GM12878 (cell line): Measurements from ENCODE around the gene SLC35D2. TPM values are rescaled to one million over a fixed set of nuclear protein-coding genes. Genes with fewer than 3 reads are reported as not detected.

Experiments used
- ATAC-seq: fragments of 200-7000 bp; cut with Tn5 transposase; 3 replicates; pipeline ENCODE4 v1.9.1; 2020; ENCODE audit warnings: mild to moderate bottlenecking, moderate library complexity
- BruUV-seq: library from RNA; stranded (reverse); fragments of 400-500 nt; replicated peaks from 2 replicates; lab custom pipeline; 2021; lab: Mats Ljungman, UMichigan
- CTCF ChIA-PET: fragments of 300-600 bp; sonication (Branson Sonifier 250); formaldehyde crosslinking; extraction: SDS; loops from one replicate; lab custom pipeline; 2021; ENCODE audit warnings: inconsistent platforms; lab: Yijun Ruan, JAX
- POLR2A ChIA-PET: fragments of 350-600 bp; formaldehyde crosslinking; extraction: SDS; loops from one replicate; lab custom pipeline; 2021; ENCODE audit warnings: inconsistent platforms; lab: Charles Lee
- RAD21 ChIA-PET: fragments of 300-600 bp; sonication (Branson Sonifier 250); formaldehyde crosslinking; loops from one replicate; lab custom pipeline; 2023; ENCODE audit warnings: antibody characterized with exemption; ENCODE audit not compliant: unreplicated experiment; lab: Charles Lee
- SMC1A ChIA-PET: fragments of 300-600 bp; sonication (Branson Sonifier 250); formaldehyde crosslinking; loops from one replicate; lab custom pipeline; 2023; ENCODE audit not compliant: unreplicated experiment, uncharacterized antibody; lab: Charles Lee
- DNase-seq: peaks from one replicate; pipeline ENCODE4 v3.0.0-alpha.2; 2011; ENCODE audit warnings: low read depth, low spot score
- FAIRE-seq: peaks from 3 replicates; lab custom pipeline; 2011; peaks lifted over from hg19 to GRCh38; lab: Jason Lieb, UNC
- H2AFZ ChIP-seq: 2 replicates; pipeline ENCODE4 v1.6.0; 2011; ENCODE audit warnings: low read depth, low read length, control low read depth; ENCODE audit not compliant: control insufficient read depth
- H3K27ac ChIP-seq: 2 replicates; pipeline ENCODE4 v1.5.1; 2011; ENCODE audit warnings: control low read depth; ENCODE audit not compliant: control insufficient read depth, insufficient read depth
- H3K27me3 ChIP-seq, 2 experiments: replicated peaks in 1 of 2; 2 replicates each; pipeline versions ENCODE4 v1.6.0 to v1.6.1; 2011; ENCODE audit warnings: low read length in 1 of 2; ENCODE audit not compliant: control insufficient read depth in 2 of 2, insufficient read depth in 2 of 2
- H3K36me3 ChIP-seq, 2 experiments: 2 replicates each; pipeline ENCODE4 v1.5.1; 2011; ENCODE audit warnings: low read length in 1 of 2; ENCODE audit not compliant: control insufficient read depth in 2 of 2, insufficient read depth in 2 of 2
- H3K4me1 ChIP-seq: 2 replicates; pipeline ENCODE4 v1.6.1; 2011; ENCODE audit warnings: mild to moderate bottlenecking, low read length, moderate library complexity, mixed read lengths; ENCODE audit not compliant: control insufficient read depth, insufficient read depth
- H3K4me2 ChIP-seq: 2 replicates; pipeline ENCODE4 v1.6.0; 2011; ENCODE audit warnings: control low read depth; ENCODE audit not compliant: control insufficient read depth, insufficient read depth
- H3K4me3 ChIP-seq: fragments of 200-600 bp; sonication (generic); 2 replicates; pipeline ENCODE4 v1.5.1; 2016
- H3K79me2 ChIP-seq: 2 replicates; pipeline ENCODE4 v1.6.0; 2011; ENCODE audit warnings: low read length; ENCODE audit not compliant: control insufficient read depth, insufficient read depth
- H3K9ac ChIP-seq: 2 replicates; pipeline ENCODE4 v1.8.0; 2011; ENCODE audit warnings: low read length, control low read depth, mixed read lengths; ENCODE audit not compliant: control insufficient read depth, insufficient read depth
- H3K9me3 ChIP-seq: replicated peaks from 3 replicates; pipeline ENCODE4 v1.5.1; 2011; ENCODE audit warnings: mild to moderate bottlenecking, low read length; ENCODE audit not compliant: control insufficient read depth, insufficient read depth
- H4K20me1 ChIP-seq: 2 replicates; pipeline ENCODE4 v1.6.0; 2011; ENCODE audit not compliant: control insufficient read depth, insufficient read depth
- GABPA ChIP-seq: IDR thresholded peaks from 2 replicates; pipeline ENCODE4 v1.6.1; 2014; ENCODE audit warnings: antibody characterized with exemption, low read depth, mild to moderate bottlenecking, inconsistent platforms
- IKZF2 ChIP-seq, 2 experiments: fragments of 450-650 bp; IDR thresholded peaks; 2 replicates each; pipeline ENCODE4 v1.6.1; 2017; ENCODE audit warnings: mild to moderate bottlenecking in 2 of 2, moderate library complexity in 2 of 2
- KLF5 ChIP-seq: fragments of 450-650 bp; IDR thresholded peaks from 2 replicates; pipeline ENCODE4 v1.6.1; 2014; ENCODE audit warnings: mild to moderate bottlenecking; ENCODE audit not compliant: partially characterized antibody
- LARP7 ChIP-seq: fragments of 450-650 bp; IDR thresholded peaks from 2 replicates; pipeline ENCODE4 v1.6.1; 2017; ENCODE audit warnings: mild to moderate bottlenecking
- MAX ChIP-seq: IDR thresholded peaks from 2 replicates; pipeline ENCODE4 v1.6.1; 2012; ENCODE audit warnings: low read depth, low read length, improper control_type of control experiment
- PAX8 ChIP-seq: fragments of 450-650 bp; IDR thresholded peaks from 2 replicates; pipeline ENCODE4 v1.6.1; 2017; ENCODE audit warnings: mild to moderate bottlenecking, moderate library complexity
- POLR2A ChIP-seq: IDR thresholded peaks from 2 replicates; pipeline ENCODE4 v1.6.1; 2011; ENCODE audit warnings: low read depth, mild to moderate bottlenecking, low read length
- POLR2AphosphoS2 ChIP-seq: IDR thresholded peaks from 2 replicates; pipeline ENCODE4 v1.6.1; 2011; ENCODE audit warnings: low read depth, mild to moderate bottlenecking, low read length, improper control_type of control experiment, moderate library complexity
- SMC3 ChIP-seq: IDR thresholded peaks from 2 replicates; pipeline ENCODE4 v1.6.1; 2011; ENCODE audit warnings: low read length, improper control_type of control experiment, borderline replicate concordance
- SREBF2 ChIP-seq: IDR thresholded peaks from 2 replicates; pipeline ENCODE4 v1.6.1; 2012; ENCODE audit warnings: mild to moderate bottlenecking, low read length
- SRF ChIP-seq, 2 experiments: IDR thresholded peaks; 2 replicates each; pipeline ENCODE4 v1.6.1; 2011; ENCODE audit warnings: low read depth in 2 of 2, low read length in 2 of 2, mild to moderate bottlenecking in 1 of 2, moderate library complexity in 1 of 2
- ZNF687 ChIP-seq: fragments of 450-650 bp; IDR thresholded peaks from 2 replicates; pipeline ENCODE4 v1.6.1; 2017; ENCODE audit warnings: mild to moderate bottlenecking, moderate library complexity
- WGBS: methylation state at CpG from one replicate; pipeline ENCODE4 v1.1.6; 2016; ENCODE audit warnings: low lambda C conversion rate; ENCODE audit not compliant: insufficient replicate concordance, insufficient coverage; ENCODE audit errors: missing lambda C conversion rate; 5-methylcytosine and 5-hydroxymethylcytosine counted together
- in situ Hi-C: fragments of 300-500 bp; cut with MboI; formaldehyde crosslinking; loops from 9 replicates; pipeline ENCODE4 v1.14.3; 2018; ENCODE audit warnings: mixed read lengths
- intact Hi-C: fragments of 100-400 bp; cut with micrococcal nuclease; formaldehyde crosslinking; loops from one replicate; pipeline ENCODE4 v1.14.2; 2022; ENCODE audit not compliant: unreplicated experiment
- polyA plus RNA-seq, 11 experiments: library from polyadenylated mRNA; depleted of rRNA in 4 of 11; unstranded in 6 of 11; stranded (reverse) in 5 of 11; fragments of >200 nt; fragmentation: Nextera tagmentation in 4 of 11; fragmentation: Illumina TruSeq in 1 of 11; extraction: Ambion mirVana in 4 of 11; extraction: Trizol in 1 of 11; gene quantifications; 1 replicate in 1 of 11; 2 replicates in 10 of 11; pipeline versions ENCODE4 v1.2.1 to v1.2.3, GENCODE V29; 2011 to 2016; ENCODE audit warnings: inconsistent platforms in 2 of 11, missing spikeins in 2 of 11, low read depth in 1 of 11
- total RNA-seq, 4 experiments: library from RNA; depleted of rRNA in 3 of 4; stranded (reverse); fragments of >200 nt in 3 of 4; fragmentation: Illumina TruSeq in 1 of 4; extraction: Trizol in 1 of 4; gene quantifications; 2 replicates each; pipeline versions ENCODE4 v1.2.1 to v1.2.3, GENCODE V29; 2013 to 2021
- TF ChIP-seq, protein P1 (sequence below): IDR thresholded peaks from 2 replicates; pipeline ENCODE4 v1.6.1; 2011; ENCODE audit warnings: low read depth, mild to moderate bottlenecking, low read length, moderate library complexity, borderline replicate concordance; ENCODE audit errors: extremely low read depth
- TF ChIP-seq, protein P2 (sequence below): fragments of 150-350 bp; IDR thresholded peaks from 2 replicates; pipeline ENCODE4 v1.6.1; 2014; ENCODE audit warnings: mild to moderate bottlenecking, low read depth, low read length
- TF ChIP-seq, protein P3 (sequence below): IDR thresholded peaks from 2 replicates; pipeline ENCODE4 v1.6.1; 2011; ENCODE audit warnings: borderline replicate concordance, low read depth, mild to moderate bottlenecking, moderate library complexity, mixed read lengths, low read length; ENCODE audit not compliant: insufficient read depth; ENCODE audit errors: extremely low read length
- TF ChIP-seq, protein P4 (sequence below): IDR thresholded peaks from 2 replicates; pipeline ENCODE4 v1.6.1; 2011; ENCODE audit warnings: low read depth, low read length, improper control_type of control experiment, borderline replicate concordance

SLC35D2 gene
- total and polyA plus RNA-seq, 10 of the 15 experiments (the other 5 are each of a cell fraction or from before 2014, with no cell fraction given) = 0.64 to 6.3 (median 3.5) TPM

- whole genome bisulfite sequencing = 37% methylated on average over 6 of the region's 6 CpGs
- DNase-seq (no peak), FAIRE-seq (no peak), ATAC-seq (no peak)
- Histone ChIP-seq H4K20me1 (no peaks in the 10 kb centered on the region), H3K9ac (no peak within 1 kb of the TSS), H3K36me3 (no peaks in the 10 kb centered on the region), H3K27ac (no peak within 1 kb of the TSS), H3K9me3 (no peaks in the 10 kb centered on the region), H3K27me3 (no peaks in the 10 kb centered on the region; a peak in 1 of 4 replicates), H3K4me1 (no peaks in the 10 kb centered on the region), H2AFZ (no peak within 1 kb of the TSS), H3K4me3 (no peak within 1 kb of the TSS), H3K79me2 (no peaks in the 10 kb centered on the region), H3K4me2 (no peak within 1 kb of the TSS)
- ChIA-PET POLR2A (no interaction called here), CTCF (no interaction called here), SMC1A (no interaction called here), RAD21 (no interaction called here)
- BruUV-seq = no TSS peak
- intact Hi-C loops = no loop called here
- in situ Hi-C loops = no loop called here
- TF ChIP-seq, protein P1, sequence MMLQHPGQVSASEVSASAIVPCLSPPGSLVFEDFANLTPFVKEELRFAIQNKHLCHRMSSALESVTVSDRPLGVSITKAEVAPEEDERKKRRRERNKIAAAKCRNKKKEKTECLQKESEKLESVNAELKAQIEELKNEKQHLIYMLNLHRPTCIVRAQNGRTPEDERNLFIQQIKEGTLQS = no peak
- no peak for TF ChIP-seq SMC3
- TF ChIP-seq, protein P2, sequence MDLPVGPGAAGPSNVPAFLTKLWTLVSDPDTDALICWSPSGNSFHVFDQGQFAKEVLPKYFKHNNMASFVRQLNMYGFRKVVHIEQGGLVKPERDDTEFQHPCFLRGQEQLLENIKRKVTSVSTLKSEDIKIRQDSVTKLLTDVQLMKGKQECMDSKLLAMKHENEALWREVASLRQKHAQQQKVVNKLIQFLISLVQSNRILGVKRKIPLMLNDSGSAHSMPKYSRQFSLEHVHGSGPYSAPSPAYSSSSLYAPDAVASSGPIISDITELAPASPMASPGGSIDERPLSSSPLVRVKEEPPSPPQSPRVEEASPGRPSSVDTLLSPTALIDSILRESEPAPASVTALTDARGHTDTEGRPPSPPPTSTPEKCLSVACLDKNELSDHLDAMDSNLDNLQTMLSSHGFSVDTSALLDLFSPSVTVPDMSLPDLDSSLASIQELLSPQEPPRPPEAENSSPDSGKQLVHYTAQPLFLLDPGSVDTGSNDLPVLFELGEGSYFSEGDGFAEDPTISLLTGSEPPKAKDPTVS = no peak
- TF ChIP-seq ZNF687 = no peak
- no peak for TF ChIP-seq IKZF2 (IDR thresholded peaks at IDR 0.05)
- no peak for TF ChIP-seq POLR2A
- no peak for TF ChIP-seq LARP7
- TF ChIP-seq POLR2AphosphoS2 = no peak
- TF ChIP-seq PAX8 = no peak
- no peak for TF ChIP-seq SRF (IDR thresholded peaks at IDR 0.05; ENCODE audit: low read depth in 2 of 2, low read length in 2 of 2)
- TF ChIP-seq KLF5 = no peak
- no peak for TF ChIP-seq MAX
- TF ChIP-seq GABPA = no peak
- TF ChIP-seq, protein P3, sequence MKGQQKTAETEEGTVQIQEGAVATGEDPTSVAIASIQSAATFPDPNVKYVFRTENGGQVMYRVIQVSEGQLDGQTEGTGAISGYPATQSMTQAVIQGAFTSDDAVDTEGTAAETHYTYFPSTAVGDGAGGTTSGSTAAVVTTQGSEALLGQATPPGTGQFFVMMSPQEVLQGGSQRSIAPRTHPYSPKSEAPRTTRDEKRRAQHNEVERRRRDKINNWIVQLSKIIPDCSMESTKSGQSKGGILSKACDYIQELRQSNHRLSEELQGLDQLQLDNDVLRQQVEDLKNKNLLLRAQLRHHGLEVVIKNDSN = no peak
- TF ChIP-seq, protein P4, sequence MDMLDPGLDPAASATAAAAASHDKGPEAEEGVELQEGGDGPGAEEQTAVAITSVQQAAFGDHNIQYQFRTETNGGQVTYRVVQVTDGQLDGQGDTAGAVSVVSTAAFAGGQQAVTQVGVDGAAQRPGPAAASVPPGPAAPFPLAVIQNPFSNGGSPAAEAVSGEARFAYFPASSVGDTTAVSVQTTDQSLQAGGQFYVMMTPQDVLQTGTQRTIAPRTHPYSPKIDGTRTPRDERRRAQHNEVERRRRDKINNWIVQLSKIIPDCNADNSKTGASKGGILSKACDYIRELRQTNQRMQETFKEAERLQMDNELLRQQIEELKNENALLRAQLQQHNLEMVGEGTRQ = no peak
- TF ChIP-seq SREBF2 = no peak
Measured at GRCh38 chr9:96302021-96302420, 81.5 kb downstream of the SLC35D2 start, which contains the start of gene HSD17B3. Gene HSD17B3 (minus strand): TSS chr9:96302176. CDS start chr9:96302104, 72 bp downstream.
